WTC11 (cell line): Measurements from ENCODE around the gene NR2E3.

Experiments
- CREM ChIP-seq: sonication (generic); formaldehyde crosslinking; IDR thresholded peaks from 2 replicates; pipeline ENCODE4 v1.8.1; 2022; ENCODE audit warnings: mild to moderate bottlenecking, missing genetic modification reagents, moderate library complexity
- ESRRA ChIP-seq: sonication (generic); formaldehyde crosslinking; IDR thresholded peaks from 2 replicates; pipeline ENCODE4 v1.8.1; 2022; ENCODE audit warnings: mild to moderate bottlenecking, missing genetic modification reagents, borderline replicate concordance
- PRRX2 ChIP-seq: fragments of 250-450 bp; sonication (Bioruptor Pico); IDR thresholded peaks from 2 replicates; pipeline ENCODE4 v1.8.0; 2021; ENCODE audit warnings: mild to moderate bottlenecking
- TEAD4 ChIP-seq: sonication (generic); formaldehyde crosslinking; IDR thresholded peaks from 2 replicates; pipeline ENCODE4 v1.8.0; 2022; ENCODE audit warnings: mild to moderate bottlenecking, missing genetic modification reagents
- ZBTB21 ChIP-seq: sonication (generic); formaldehyde crosslinking; IDR thresholded peaks from 2 replicates; pipeline ENCODE4 v1.8.1; 2023; ENCODE audit warnings: mild to moderate bottlenecking, missing genetic modification reagents, borderline replicate concordance
- ZNF317 ChIP-seq: sonication (generic); formaldehyde crosslinking; IDR thresholded peaks from 2 replicates; pipeline ENCODE4 v1.8.1; 2023; ENCODE audit warnings: low read depth, mild to moderate bottlenecking, moderate library complexity, missing genetic modification reagents, borderline replicate concordance
- TF ChIP-seq, protein P1 (sequence below): sonication (generic); formaldehyde crosslinking; IDR thresholded peaks from 2 replicates; pipeline ENCODE4 v1.8.1; 2022; ENCODE audit warnings: mild to moderate bottlenecking, moderate library complexity, missing genetic modification reagents
- TF ChIP-seq, protein P2 (sequence below): fragments of 200-600 bp; IDR thresholded peaks from 2 replicates; pipeline ENCODE4 v1.8.0; 2022; ENCODE audit warnings: antibody characterized with exemption
- TF ChIP-seq, protein P3 (sequence below): sonication (generic); formaldehyde crosslinking; IDR thresholded peaks from 2 replicates; pipeline ENCODE4 v1.8.1; 2022; ENCODE audit warnings: low read depth, mild to moderate bottlenecking, moderate library complexity, missing genetic modification reagents, borderline replicate concordance

- TF ChIP-seq ZNF317, result no peak
- TF ChIP-seq CREM (CRISPR knock-in tag), result no peak
- TF ChIP-seq TEAD4 (CRISPR knock-in tag), result no peak
- TF ChIP-seq, protein P1, sequence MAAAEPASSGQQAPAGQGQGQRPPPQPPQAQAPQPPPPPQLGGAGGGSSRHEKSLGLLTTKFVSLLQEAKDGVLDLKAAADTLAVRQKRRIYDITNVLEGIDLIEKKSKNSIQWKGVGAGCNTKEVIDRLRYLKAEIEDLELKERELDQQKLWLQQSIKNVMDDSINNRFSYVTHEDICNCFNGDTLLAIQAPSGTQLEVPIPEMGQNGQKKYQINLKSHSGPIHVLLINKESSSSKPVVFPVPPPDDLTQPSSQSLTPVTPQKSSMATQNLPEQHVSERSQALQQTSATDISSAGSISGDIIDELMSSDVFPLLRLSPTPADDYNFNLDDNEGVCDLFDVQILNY (CRISPR knock-in tag), result no peak
- TF ChIP-seq ESRRA, result no peak
- TF ChIP-seq PRRX2 (CRISPR knock-in tag), result no peak
- TF ChIP-seq, protein P2, sequence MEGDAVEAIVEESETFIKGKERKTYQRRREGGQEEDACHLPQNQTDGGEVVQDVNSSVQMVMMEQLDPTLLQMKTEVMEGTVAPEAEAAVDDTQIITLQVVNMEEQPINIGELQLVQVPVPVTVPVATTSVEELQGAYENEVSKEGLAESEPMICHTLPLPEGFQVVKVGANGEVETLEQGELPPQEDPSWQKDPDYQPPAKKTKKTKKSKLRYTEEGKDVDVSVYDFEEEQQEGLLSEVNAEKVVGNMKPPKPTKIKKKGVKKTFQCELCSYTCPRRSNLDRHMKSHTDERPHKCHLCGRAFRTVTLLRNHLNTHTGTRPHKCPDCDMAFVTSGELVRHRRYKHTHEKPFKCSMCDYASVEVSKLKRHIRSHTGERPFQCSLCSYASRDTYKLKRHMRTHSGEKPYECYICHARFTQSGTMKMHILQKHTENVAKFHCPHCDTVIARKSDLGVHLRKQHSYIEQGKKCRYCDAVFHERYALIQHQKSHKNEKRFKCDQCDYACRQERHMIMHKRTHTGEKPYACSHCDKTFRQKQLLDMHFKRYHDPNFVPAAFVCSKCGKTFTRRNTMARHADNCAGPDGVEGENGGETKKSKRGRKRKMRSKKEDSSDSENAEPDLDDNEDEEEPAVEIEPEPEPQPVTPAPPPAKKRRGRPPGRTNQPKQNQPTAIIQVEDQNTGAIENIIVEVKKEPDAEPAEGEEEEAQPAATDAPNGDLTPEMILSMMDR, result no peak
- TF ChIP-seq ZBTB21, result no peak
- TF ChIP-seq, protein P3, sequence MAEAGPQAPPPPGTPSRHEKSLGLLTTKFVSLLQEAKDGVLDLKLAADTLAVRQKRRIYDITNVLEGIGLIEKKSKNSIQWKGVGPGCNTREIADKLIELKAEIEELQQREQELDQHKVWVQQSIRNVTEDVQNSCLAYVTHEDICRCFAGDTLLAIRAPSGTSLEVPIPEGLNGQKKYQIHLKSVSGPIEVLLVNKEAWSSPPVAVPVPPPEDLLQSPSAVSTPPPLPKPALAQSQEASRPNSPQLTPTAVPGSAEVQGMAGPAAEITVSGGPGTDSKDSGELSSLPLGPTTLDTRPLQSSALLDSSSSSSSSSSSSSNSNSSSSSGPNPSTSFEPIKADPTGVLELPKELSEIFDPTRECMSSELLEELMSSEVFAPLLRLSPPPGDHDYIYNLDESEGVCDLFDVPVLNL (CRISPR knock-in tag), result no peak
These were observed 48.7 kb upstream of the NR2E3 start for GRCh38 chr15:71761649-71762048.
